K562 (cell line): ENCODE measurements around the gene C10orf71. TPM values are rescaled to one million over a fixed set of nuclear protein-coding genes. Genes with fewer than 3 reads are reported as not detected.

Experiments
- ATAC-seq: fragments of 200-7000 bp; cut with Tn5 transposase; 3 replicates; pipeline ENCODE4 v1.9.1; 2020; ENCODE audit warnings: moderate library complexity
- BruUV-seq: library from RNA; stranded (reverse); fragments of 400-500 nt; replicated peaks from 2 replicates; lab custom pipeline; 2021; lab: Mats Ljungman, UMichigan
- CTCF ChIA-PET: fragments of 300-600 bp; formaldehyde crosslinking; extraction: SDS; loops from one replicate; lab custom pipeline; 2021; ENCODE audit warnings: low intra/inter-chr PET ratio; lab: Yijun Ruan, JAX
- POLR2A ChIA-PET: fragments of 300-600, 350-650 bp; sonication (Branson Sonifier 250); formaldehyde crosslinking; extraction: SDS; loops from one replicate; lab custom pipeline; 2021; ENCODE audit warnings: antibody characterized with exemption, inconsistent platforms; lab: Yijun Ruan, JAX
- DNase-seq, 4 experiments: peaks; one replicate each; pipeline versions ENCODE4 v3.0.0 to v3.0.0-alpha.2; 2011 to 2018; ENCODE audit warnings: low spot score in 3 of 4, mixed read lengths in 3 of 4; ENCODE audit errors: extremely low read depth in 1 of 4
- FAIRE-seq: peaks from 2 replicates; lab custom pipeline; 2011; peaks lifted over from hg19 to GRCh38; lab: Jason Lieb, UNC
- H2AFZ ChIP-seq: 2 replicates; pipeline ENCODE4 v1.6.0; 2011; ENCODE audit warnings: low read depth, low read length, control low read depth, inconsistent platforms
- H3K27ac ChIP-seq: fragments of 200-600 bp; 3 replicates; pipeline ENCODE4 v1.8.0; 2011; ENCODE audit warnings: low read depth, mild to moderate bottlenecking, control low read depth, inconsistent platforms, low read length, moderate library complexity, mixed read lengths; ENCODE audit errors: extremely low read depth
- H3K27me3 ChIP-seq, 2 experiments: fragments of 300-600 bp in 1 of 2; 2 replicates in 1 of 2; 3 replicates in 1 of 2; pipeline versions ENCODE4 v1.6.0 to v1.8.0; 2011; ENCODE audit warnings: inconsistent platforms in 2 of 2, low read length in 2 of 2, mild to moderate bottlenecking in 1 of 2, mixed read lengths in 1 of 2, moderate library complexity in 1 of 2; ENCODE audit not compliant: control insufficient read depth in 2 of 2, insufficient read depth in 2 of 2
- H3K36me3 ChIP-seq: fragments of 300-600 bp; 3 replicates; pipeline ENCODE4 v1.8.0; 2011; ENCODE audit warnings: mild to moderate bottlenecking, low read length, inconsistent platforms; ENCODE audit not compliant: control insufficient read depth, insufficient read depth
- H3K4me1 ChIP-seq, 2 experiments: fragments of 200-600 bp in 1 of 2; replicated peaks in 1 of 2; 2 replicates in 1 of 2; 3 replicates in 1 of 2; pipeline versions ENCODE4 v1.5.1 to v1.8.0; 2011; ENCODE audit warnings: inconsistent platforms in 2 of 2, low read length in 2 of 2, mild to moderate bottlenecking in 1 of 2, mixed read lengths in 1 of 2, moderate library complexity in 1 of 2; ENCODE audit not compliant: control insufficient read depth in 2 of 2, insufficient read depth in 2 of 2
- H3K4me2 ChIP-seq: 2 replicates; pipeline ENCODE4 v1.6.1; 2011; ENCODE audit warnings: low read length, control low read depth, inconsistent platforms, mixed read lengths; ENCODE audit not compliant: insufficient read depth
- H3K4me3 ChIP-seq: fragments of 200-600 bp; sonication (generic), shearing (Covaris generic); 2 replicates; pipeline ENCODE4 v1.5.1; 2016; ENCODE audit warnings: control low read depth, inconsistent platforms
- H3K79me2 ChIP-seq: fragments of 200-600 bp; 3 replicates; pipeline ENCODE4 v1.8.0; 2011; ENCODE audit warnings: low read length, inconsistent platforms; ENCODE audit not compliant: control insufficient read depth, insufficient read depth
- H3K9ac ChIP-seq, 2 experiments: 2 replicates each; pipeline versions ENCODE4 v1.6.0 to v1.6.1; 2011; ENCODE audit warnings: low read depth in 2 of 2, low read length in 2 of 2, control low read depth in 1 of 2, inconsistent platforms in 1 of 2, mild to moderate bottlenecking in 1 of 2, mixed read lengths in 1 of 2; ENCODE audit not compliant: insufficient read depth in 1 of 2
- H3K9me1 ChIP-seq: one replicate; pipeline ENCODE4 v1.6.0; 2011; ENCODE audit warnings: inconsistent platforms, mild to moderate bottlenecking, low read length, moderate library complexity; ENCODE audit not compliant: control insufficient read depth, insufficient read depth
- H3K9me3 ChIP-seq: replicated peaks from 2 replicates; pipeline ENCODE4 v1.5.1; 2011; ENCODE audit warnings: low read depth, low read length, inconsistent platforms; ENCODE audit not compliant: control insufficient read depth, insufficient read depth
- H4K20me1 ChIP-seq: replicated peaks from 2 replicates; pipeline ENCODE4 v1.6.1; 2011; ENCODE audit warnings: low read length, inconsistent platforms, mixed read lengths; ENCODE audit not compliant: control insufficient read depth, insufficient read depth
- ETV6 ChIP-seq, 3 experiments: fragments of 150-350 bp in 1 of 3; sonication (generic) in 1 of 3; formaldehyde crosslinking in 1 of 3; IDR thresholded peaks; 2 replicates each; pipeline versions ENCODE4 v1.6.1 to v1.8.0; 2014 to 2022; ENCODE audit warnings: borderline replicate concordance in 2 of 3, low read depth in 2 of 3, antibody characterized with exemption in 1 of 3, low read length in 1 of 3, mild to moderate bottlenecking in 1 of 3, missing genetic modification reagents in 1 of 3
- HDAC8 ChIP-seq: fragments of 450-650 bp; IDR thresholded peaks from 2 replicates; pipeline ENCODE4 v1.6.1; 2016; ENCODE audit warnings: mild to moderate bottlenecking, missing genetic modification characterization, moderate library complexity, missing compliant biosample characterization
- HNRNPH1 ChIP-seq: fragments of 200-400 bp; formaldehyde crosslinking; optimal IDR thresholded peaks from 2 replicates; pipeline ENCODE3; 2017; ENCODE audit warnings: low read depth, mild to moderate bottlenecking, low read length, moderate library complexity
- NFYB ChIP-seq: IDR thresholded peaks from 2 replicates; pipeline ENCODE4 v1.6.1; 2011; ENCODE audit warnings: mild to moderate bottlenecking, moderate library complexity; ENCODE audit not compliant: insufficient read length; ENCODE audit errors: extremely low read depth
- POLR2AphosphoS5 ChIP-seq: IDR thresholded peaks from 2 replicates; pipeline ENCODE4 v1.6.1; 2011; ENCODE audit warnings: mild to moderate bottlenecking, low read depth, low read length, moderate library complexity; ENCODE audit not compliant: control insufficient read depth, insufficient read depth
- RBM17 ChIP-seq: fragments of 200-400 bp; formaldehyde crosslinking; IDR thresholded peaks from 2 replicates; pipeline ENCODE4 v1.6.1; 2017; ENCODE audit warnings: low read depth, mild to moderate bottlenecking, low read length, borderline replicate concordance
- RUNX1 ChIP-seq: sonication (generic); IDR thresholded peaks from 2 replicates; pipeline ENCODE4 v1.6.1; 2016; ENCODE audit warnings: antibody characterized with exemption, low read depth
- SIN3B ChIP-seq: fragments of 450-650 bp; IDR thresholded peaks from 2 replicates; pipeline ENCODE4 v1.6.1; 2017; ENCODE audit warnings: low read depth, mild to moderate bottlenecking, moderate library complexity
- SMARCC2 ChIP-seq: fragments of 450-650 bp; IDR thresholded peaks from 2 replicates; pipeline ENCODE4 v1.6.1; 2017; ENCODE audit warnings: antibody characterized with exemption, moderate library complexity, mild to moderate bottlenecking, low read depth
- SNRNP70 ChIP-seq: fragments of 200-400 bp; formaldehyde crosslinking; optimal IDR thresholded peaks from 2 replicates; pipeline ENCODE3; 2017; ENCODE audit warnings: low read depth, low read length
- U2AF1 ChIP-seq: fragments of 200-400 bp; formaldehyde crosslinking; optimal IDR thresholded peaks from 2 replicates; pipeline ENCODE3; 2017; ENCODE audit warnings: mild to moderate bottlenecking, low read depth, low read length, moderate library complexity
- ZNF324 ChIP-seq: fragments of 250-450 bp; sonication (Bioruptor Pico); IDR thresholded peaks from 2 replicates; pipeline ENCODE4 v1.4.0; 2020; ENCODE audit warnings: mild to moderate bottlenecking
- ZNF717 ChIP-seq: fragments of 250-450 bp; sonication (Bioruptor Pico); IDR thresholded peaks from 2 replicates; pipeline ENCODE4 v1.5.0; 2021
- whole genome bisulfite sequencing: fragments of 100-300 bp; shearing (Covaris generic); methylation state at CpG from one replicate; pipeline ENCODE4 v1.1.6; 2016; ENCODE audit warnings: low coverage, mixed read lengths; ENCODE audit not compliant: insufficient coverage; ENCODE audit errors: missing lambda C conversion rate; 5-methylcytosine and 5-hydroxymethylcytosine counted together
- in situ Hi-C: fragments of 300-500 bp; cut with MboI; formaldehyde crosslinking; loops from 4 replicates; pipeline ENCODE4 v1.15.0; 2018; ENCODE audit warnings: inconsistent platforms, mixed read lengths
- intact Hi-C: fragments of 100-400 bp; cut with micrococcal nuclease; formaldehyde crosslinking; loops from 2 replicates; pipeline ENCODE4 v1.14.2; 2022
- polyA plus RNA-seq, 8 experiments: library from polyadenylated mRNA; depleted of rRNA in 4 of 8; stranded (reverse) in 5 of 8; unstranded in 3 of 8; fragments of >200 nt; fragmentation: Nextera tagmentation in 2 of 8; fragmentation: Illumina TruSeq in 1 of 8; extraction: Ambion mirVana in 2 of 8; extraction: Trizol in 1 of 8; gene quantifications; 2 replicates each; pipeline versions ENCODE4 v1.2.1 to v1.2.3, GENCODE V29; 2011 to 2014; ENCODE audit warnings: inconsistent platforms in 1 of 8, missing spikeins in 1 of 8
- total RNA-seq, 7 experiments: library from RNA; depleted of rRNA in 6 of 7; stranded (reverse); fragments of >200 nt in 6 of 7; fragmentation: Illumina TruSeq in 2 of 7; extraction: Trizol in 2 of 7; gene quantifications; 2 replicates each; pipeline versions ENCODE4 v1.2.1 to v1.2.3, GENCODE V29; 2011 to 2021; ENCODE audit warnings: low replicate concordance in 1 of 7
- TF ChIP-seq, protein P1 (sequence below): sonication (generic); formaldehyde crosslinking; IDR thresholded peaks from 2 replicates; pipeline ENCODE4 v1.8.1; 2023; ENCODE audit warnings: mild to moderate bottlenecking, missing genetic modification reagents
- TF ChIP-seq, protein P2 (sequence below): fragments of 200-800 bp; sonication (Bioruptor generic); IDR thresholded peaks from 2 replicates; pipeline ENCODE4 v1.6.1; 2017; ENCODE audit warnings: missing genetic modification characterization, missing compliant biosample characterization

The C10orf71 gene
- total and polyA plus RNA-seq, 9 of the 15 experiments (the other 6 are each of a cell fraction or from before 2014, with no cell fraction given): 0.06 to 4.5 (median 1.3) TPM

DNA sequence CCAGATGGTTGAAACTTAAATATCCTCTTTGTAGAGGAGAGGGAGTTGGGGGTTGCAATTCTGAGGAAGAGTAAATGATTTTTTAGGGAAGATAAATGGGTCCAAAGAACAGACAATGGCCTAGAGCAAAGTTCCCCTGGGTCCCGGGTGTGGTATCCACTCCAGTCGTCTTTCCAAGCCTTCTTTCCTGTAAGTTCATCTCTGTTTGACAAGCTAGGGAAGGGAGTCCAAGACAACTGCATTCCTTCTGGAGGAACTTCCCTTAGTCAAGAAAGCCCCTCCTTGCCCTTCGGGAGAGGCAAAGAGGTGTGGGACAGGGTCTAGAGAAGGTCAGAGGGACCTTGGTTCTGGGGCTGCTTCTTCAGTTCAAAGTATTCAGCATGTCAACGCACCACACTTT is 33.4 kb downstream of the C10orf71 start:
- Histone ChIP-seq H3K79me2 (no peaks in the 10 kb centered on the region), H3K4me2 (no peak overlapping the region), H3K27me3 (peaks cover 2 to 13% of the 10 kb centered on the region in 2 experiments; a peak in 1 of 5 replicates), H2AFZ (no peak overlapping the region), H3K36me3 (no peaks in the 10 kb centered on the region)
- FAIRE-seq: no peak
- no TSS peak for BruUV-seq
- no peak for ATAC-seq
- intact Hi-C loops: no loop called here
- POLR2A ChIA-PET: interaction anchor here (0.6 kb wide), 1 partner anchor 80 kb away, joined by 3 read pairs; no protein-coding TSS in a partner anchor
- 7% methylated on average over 4 of the region's 4 CpGs for WGBS
- TF ChIP-seq HDAC8 (tag): no peak
- TF ChIP-seq HNRNPH1: no peak
- no peak for TF ChIP-seq ZNF717
- TF ChIP-seq NFYB: no peak
- TF ChIP-seq RUNX1: no peak
- TF ChIP-seq RBM17: no peak
- TF ChIP-seq, protein P1, sequence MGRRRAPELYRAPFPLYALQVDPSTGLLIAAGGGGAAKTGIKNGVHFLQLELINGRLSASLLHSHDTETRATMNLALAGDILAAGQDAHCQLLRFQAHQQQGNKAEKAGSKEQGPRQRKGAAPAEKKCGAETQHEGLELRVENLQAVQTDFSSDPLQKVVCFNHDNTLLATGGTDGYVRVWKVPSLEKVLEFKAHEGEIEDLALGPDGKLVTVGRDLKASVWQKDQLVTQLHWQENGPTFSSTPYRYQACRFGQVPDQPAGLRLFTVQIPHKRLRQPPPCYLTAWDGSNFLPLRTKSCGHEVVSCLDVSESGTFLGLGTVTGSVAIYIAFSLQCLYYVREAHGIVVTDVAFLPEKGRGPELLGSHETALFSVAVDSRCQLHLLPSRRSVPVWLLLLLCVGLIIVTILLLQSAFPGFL (CRISPR knock-in tag): no peak
- TF ChIP-seq U2AF1: no peak
- no peak for TF ChIP-seq SIN3B
- no peak for TF ChIP-seq ZNF324
- no peak for TF ChIP-seq SMARCC2
- TF ChIP-seq, protein P2, sequence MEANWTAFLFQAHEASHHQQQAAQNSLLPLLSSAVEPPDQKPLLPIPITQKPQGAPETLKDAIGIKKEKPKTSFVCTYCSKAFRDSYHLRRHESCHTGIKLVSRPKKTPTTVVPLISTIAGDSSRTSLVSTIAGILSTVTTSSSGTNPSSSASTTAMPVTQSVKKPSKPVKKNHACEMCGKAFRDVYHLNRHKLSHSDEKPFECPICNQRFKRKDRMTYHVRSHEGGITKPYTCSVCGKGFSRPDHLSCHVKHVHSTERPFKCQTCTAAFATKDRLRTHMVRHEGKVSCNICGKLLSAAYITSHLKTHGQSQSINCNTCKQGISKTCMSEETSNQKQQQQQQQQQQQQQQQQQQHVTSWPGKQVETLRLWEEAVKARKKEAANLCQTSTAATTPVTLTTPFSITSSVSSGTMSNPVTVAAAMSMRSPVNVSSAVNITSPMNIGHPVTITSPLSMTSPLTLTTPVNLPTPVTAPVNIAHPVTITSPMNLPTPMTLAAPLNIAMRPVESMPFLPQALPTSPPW (CRISPR knock-in tag): no peak
- no peak for TF ChIP-seq SNRNP70
- TF ChIP-seq POLR2AphosphoS5: no peak
- TF ChIP-seq ETV6 (IDR thresholded peaks at IDR 0.05; ENCODE audit: borderline replicate concordance in 1 of 2, low read depth in 2 of 2, low read length in 1 of 2): no peak
- TF ChIP-seq ETV6 (CRISPR knock-in tag; IDR thresholded peaks at IDR 0.05; ENCODE audit: borderline replicate concordance): no peak
- TF ChIP-seq, all 486 proteins: peak for 0
- H4K20me1 ChIP-seq: no peaks in the 10 kb centered on the region
- no peaks in the 10 kb centered on the region for H3K9me1 ChIP-seq
- no peak overlapping the region for H3K9ac ChIP-seq
- H3K9me3 ChIP-seq: no peaks in the 10 kb centered on the region
- no peak overlapping the region for H3K4me3 ChIP-seq
- H3K4me1 ChIP-seq: no peaks in the 10 kb centered on the region
- DNase-seq: no peak
- no peak overlapping the region for H3K27ac ChIP-seq
- in situ Hi-C loops: no loop called here
- CTCF ChIA-PET: no interaction called here
